ENCODE data around the gene ZNF790. TPM values are rescaled to one million over a fixed set of nuclear protein-coding genes. Genes with fewer than 3 reads are reported as not detected.

Gene ZNF790
- 0.74 TPM for polyA plus RNA-seq (2012; ENCODE audit: insufficient read length, low read depth)

DNA sequence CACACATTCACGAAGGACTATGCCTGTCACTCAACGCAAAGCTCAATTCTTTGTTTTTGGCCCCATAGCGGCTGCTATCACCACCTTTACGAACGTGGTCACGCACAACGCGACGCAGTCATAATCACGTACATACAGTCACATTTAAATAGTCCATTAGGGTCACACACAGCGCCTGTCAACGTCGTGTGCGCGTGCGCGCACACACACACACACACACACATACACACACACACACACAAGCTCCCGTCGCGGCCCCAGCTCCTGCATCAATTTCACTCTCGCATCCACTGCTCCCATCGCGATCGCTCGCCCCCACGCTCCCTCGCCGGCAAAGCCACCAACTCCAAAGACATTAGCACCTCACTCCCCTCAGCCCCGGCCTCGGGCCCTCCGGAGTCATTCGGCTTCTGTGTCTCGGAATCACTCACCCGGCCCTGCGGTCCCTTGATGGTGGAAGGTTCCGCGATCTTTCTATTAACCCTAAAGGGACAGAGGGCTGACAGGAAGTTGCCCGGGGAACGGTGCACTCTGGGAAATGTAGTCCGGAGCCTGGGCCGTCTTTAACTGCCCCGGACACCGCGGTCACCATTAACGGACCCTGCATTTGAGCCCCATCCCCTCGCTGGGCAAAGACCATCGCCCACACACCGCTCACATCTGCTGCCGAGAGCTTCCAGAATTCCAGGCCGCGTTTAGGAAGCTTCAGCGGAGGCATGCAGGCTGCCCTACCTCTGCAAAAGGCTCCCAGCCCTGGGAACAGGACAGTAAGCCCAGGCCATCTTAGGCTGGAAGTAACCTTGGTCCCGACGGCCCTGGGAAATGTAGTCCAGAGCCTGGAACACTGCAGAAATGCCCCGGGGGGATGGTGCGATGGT, at the start of gene ZNF790:
TSS of gene ZNF790 (minus strand) at position 482 of the 878 bp plus-strand sequence. CDS start 12,768 bp downstream, outside the sequence.
- TF ChIP-seq, protein P1, sequence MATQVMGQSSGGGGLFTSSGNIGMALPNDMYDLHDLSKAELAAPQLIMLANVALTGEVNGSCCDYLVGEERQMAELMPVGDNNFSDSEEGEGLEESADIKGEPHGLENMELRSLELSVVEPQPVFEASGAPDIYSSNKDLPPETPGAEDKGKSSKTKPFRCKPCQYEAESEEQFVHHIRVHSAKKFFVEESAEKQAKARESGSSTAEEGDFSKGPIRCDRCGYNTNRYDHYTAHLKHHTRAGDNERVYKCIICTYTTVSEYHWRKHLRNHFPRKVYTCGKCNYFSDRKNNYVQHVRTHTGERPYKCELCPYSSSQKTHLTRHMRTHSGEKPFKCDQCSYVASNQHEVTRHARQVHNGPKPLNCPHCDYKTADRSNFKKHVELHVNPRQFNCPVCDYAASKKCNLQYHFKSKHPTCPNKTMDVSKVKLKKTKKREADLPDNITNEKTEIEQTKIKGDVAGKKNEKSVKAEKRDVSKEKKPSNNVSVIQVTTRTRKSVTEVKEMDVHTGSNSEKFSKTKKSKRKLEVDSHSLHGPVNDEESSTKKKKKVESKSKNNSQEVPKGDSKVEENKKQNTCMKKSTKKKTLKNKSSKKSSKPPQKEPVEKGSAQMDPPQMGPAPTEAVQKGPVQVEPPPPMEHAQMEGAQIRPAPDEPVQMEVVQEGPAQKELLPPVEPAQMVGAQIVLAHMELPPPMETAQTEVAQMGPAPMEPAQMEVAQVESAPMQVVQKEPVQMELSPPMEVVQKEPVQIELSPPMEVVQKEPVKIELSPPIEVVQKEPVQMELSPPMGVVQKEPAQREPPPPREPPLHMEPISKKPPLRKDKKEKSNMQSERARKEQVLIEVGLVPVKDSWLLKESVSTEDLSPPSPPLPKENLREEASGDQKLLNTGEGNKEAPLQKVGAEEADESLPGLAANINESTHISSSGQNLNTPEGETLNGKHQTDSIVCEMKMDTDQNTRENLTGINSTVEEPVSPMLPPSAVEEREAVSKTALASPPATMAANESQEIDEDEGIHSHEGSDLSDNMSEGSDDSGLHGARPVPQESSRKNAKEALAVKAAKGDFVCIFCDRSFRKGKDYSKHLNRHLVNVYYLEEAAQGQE (IDR thresholded peaks at IDR 0.05; ENCODE audit: insufficient read depth in 1 of 2, low read depth in 2 of 2, low read length in 2 of 2): no peak
- TF ChIP-seq TAF1 (IDR thresholded peaks at IDR 0.05; ENCODE audit: borderline replicate concordance, insufficient read depth, low read length): no peak
- peak; percentile 56; the same call in 1 of the 2 replicates for TF ChIP-seq POLR2AphosphoS5 (IDR thresholded peaks at IDR 0.05; ENCODE audit: low read depth, low read length)
- 0 out of 2 replicates have a peak, but pooled peaks have one; percentile 13 for TF ChIP-seq SIN3A (IDR thresholded peaks at IDR 0.05; ENCODE audit: borderline replicate concordance, insufficient read depth, low read length)
- no peak for TF ChIP-seq FOXP2 (optimal IDR thresholded peaks at IDR 0.05; ENCODE audit: borderline replicate concordance, extremely low read depth, extremely low read length, insufficient read depth)

DNA sequence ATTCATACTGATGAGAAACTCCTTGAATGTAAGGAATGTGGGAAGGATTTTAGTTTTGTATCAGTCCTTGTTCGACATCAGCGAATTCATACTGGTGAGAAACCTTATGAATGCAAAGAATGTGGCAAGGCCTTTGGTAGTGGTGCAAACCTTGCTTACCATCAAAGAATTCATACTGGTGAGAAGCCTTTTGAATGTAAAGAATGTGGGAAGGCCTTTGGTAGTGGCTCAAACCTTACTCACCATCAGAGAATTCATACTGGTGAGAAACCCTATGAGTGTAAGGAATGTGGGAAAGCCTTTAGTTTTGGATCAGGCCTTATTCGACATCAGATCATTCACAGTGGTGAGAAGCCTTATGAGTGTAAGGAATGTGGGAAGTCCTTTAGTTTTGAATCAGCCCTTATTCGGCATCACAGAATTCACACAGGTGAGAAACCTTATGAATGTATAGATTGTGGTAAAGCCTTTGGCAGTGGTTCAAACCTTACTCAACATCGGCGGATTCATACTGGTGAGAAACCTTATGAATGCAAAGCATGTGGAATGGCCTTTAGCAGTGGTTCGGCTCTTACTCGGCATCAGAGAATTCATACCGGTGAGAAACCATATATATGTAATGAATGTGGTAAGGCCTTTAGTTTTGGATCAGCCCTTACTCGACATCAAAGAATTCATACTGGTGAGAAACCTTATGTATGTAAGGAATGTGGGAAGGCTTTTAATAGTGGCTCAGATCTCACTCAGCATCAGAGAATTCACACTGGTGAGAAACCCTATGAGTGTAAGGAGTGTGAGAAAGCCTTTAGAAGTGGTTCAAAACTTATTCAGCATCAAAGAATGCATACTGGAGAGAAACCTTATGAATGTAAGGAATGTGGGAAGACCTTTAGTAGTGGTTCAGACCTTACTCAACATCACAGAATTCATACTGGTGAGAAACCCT, 39.1 kb upstream of the ZNF790 start:
- TF ChIP-seq TAF1 (IDR thresholded peaks at IDR 0.05; ENCODE audit: borderline replicate concordance, insufficient read depth, low read length): no peak
- no peak for TF ChIP-seq POLR2AphosphoS5 (IDR thresholded peaks at IDR 0.05; ENCODE audit: low read depth, low read length)
- TF ChIP-seq, protein P1 (IDR thresholded peaks at IDR 0.05; ENCODE audit: insufficient read depth in 1 of 2, low read depth in 2 of 2, low read length in 2 of 2): no peak
- TF ChIP-seq SIN3A (IDR thresholded peaks at IDR 0.05; ENCODE audit: borderline replicate concordance, insufficient read depth, low read length): no peak
- no peak for TF ChIP-seq FOXP2 (optimal IDR thresholded peaks at IDR 0.05; ENCODE audit: borderline replicate concordance, extremely low read depth, extremely low read length, insufficient read depth)

DNA sequence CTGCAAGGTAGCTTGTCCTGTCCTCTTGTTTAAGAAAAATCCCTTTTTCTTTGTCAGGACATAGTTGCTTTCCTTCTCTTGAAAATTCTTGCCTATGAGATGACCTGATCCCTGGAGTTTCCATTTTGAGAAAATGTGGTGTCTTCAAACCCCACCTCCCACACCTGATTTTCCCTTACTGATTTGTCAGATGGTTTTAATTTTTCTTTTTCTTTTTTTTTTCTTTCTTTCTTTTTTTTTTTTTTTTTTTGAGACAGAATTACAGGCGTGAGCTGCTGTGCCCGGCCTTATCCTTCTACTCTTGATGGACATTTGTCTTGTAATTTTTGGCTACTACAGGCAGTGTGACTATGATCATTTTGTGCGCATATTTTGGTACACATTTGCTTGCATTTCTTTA, 13.7 kb upstream of the ZNF790 start:
- no peak for TF ChIP-seq SIN3A (IDR thresholded peaks at IDR 0.05; ENCODE audit: borderline replicate concordance, insufficient read depth, low read length)
- TF ChIP-seq TAF1 (IDR thresholded peaks at IDR 0.05; ENCODE audit: borderline replicate concordance, insufficient read depth, low read length): no peak
- TF ChIP-seq FOXP2 (optimal IDR thresholded peaks at IDR 0.05; ENCODE audit: borderline replicate concordance, extremely low read depth, extremely low read length, insufficient read depth): no peak
- TF ChIP-seq, protein P1 (IDR thresholded peaks at IDR 0.05; ENCODE audit: insufficient read depth in 1 of 2, low read depth in 2 of 2, low read length in 2 of 2): no peak
- TF ChIP-seq POLR2AphosphoS5 (IDR thresholded peaks at IDR 0.05; ENCODE audit: low read depth, low read length): no peak

DNA sequence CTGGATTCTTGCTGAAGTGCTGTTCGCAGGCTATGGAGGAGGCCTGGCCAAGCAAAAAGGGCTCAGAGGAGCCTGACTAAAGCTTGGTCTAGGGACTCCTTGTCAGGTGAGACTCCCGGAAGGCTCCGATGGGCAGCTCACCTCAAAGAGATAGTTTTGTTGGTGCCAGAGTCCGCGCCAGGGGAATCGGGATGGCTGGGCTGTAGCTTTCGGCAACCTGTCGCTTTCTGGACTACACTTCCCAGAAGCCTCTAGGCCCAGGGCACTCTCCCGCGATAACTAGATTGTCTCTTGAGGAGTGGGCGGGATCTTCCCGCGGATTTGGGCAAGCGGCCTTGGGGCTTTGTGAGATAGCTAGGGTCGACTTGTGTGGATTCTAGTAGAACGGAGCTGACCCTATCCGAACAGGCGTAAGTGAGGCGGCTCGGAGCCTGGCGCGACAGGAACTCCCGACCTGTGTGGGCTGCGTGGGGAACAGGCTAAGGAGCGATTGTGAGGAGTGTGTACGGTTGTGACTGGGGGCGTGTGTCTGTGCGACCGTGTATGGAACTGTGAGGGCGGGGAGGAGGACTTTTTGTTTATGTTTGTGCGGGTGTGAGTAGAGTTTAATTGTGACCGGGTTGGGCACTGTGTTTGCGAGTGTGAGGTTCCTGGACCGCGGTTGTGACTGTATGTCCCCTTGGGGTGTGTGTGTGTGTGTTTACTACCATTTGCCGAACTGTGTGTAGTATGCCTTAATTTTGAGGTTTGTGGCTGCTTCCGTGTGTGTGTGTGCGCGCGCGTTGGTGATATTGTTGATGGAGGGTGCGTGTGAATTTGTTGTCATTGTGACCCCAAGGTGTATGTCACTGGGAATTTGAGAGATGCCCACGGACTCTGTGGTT, 12.6 kb upstream of the ZNF790 start, which contains the start of gene ZNF345:
TSS of gene ZNF345 (plus strand) at position 318 of the 884 bp plus-strand sequence. CDS start 25,955 bp downstream, outside the sequence.
- TF ChIP-seq SIN3A (IDR thresholded peaks at IDR 0.05; ENCODE audit: borderline replicate concordance, insufficient read depth, low read length): peak; percentile 39; the same call in 1 of the 2 replicates
- peak; percentile 49; the same call in 1 of the 2 replicates for TF ChIP-seq POLR2AphosphoS5 (IDR thresholded peaks at IDR 0.05; ENCODE audit: low read depth, low read length)
- TF ChIP-seq, protein P1 (IDR thresholded peaks at IDR 0.05; ENCODE audit: insufficient read depth in 1 of 2, low read depth in 2 of 2, low read length in 2 of 2): no peak
